ENCODE data around the gene PRSS1.
A peak's percentile ranks its signal among the peaks of the same experiment; 100 is the strongest.
"Not testable (repeated sequence)": the region's sequence is repeated elsewhere in the genome, so short reads cannot be mapped to it uniquely, and the experiment has no call there.

PRSS1 gene

GRCh38 chr7:142722248-142722794 lies 27.0 kb upstream of the PRSS1 start:
- H3K9me3 Mint-ChIP-seq, result no peaks in the 10 kb centered on the region
- no peak for DNase-seq
- peaks cover 17 to 28% of the 10 kb centered on the region in 2 donors for H3K4me1 Mint-ChIP-seq
- H3K4me3 Mint-ChIP-seq, result peak overlapping the region; percentile 62 to 67
- ATAC-seq (replicated peaks), result no peak
- no peak overlapping the region for H3K27ac Mint-ChIP-seq
- no peaks in the 10 kb centered on the region for H3K36me3 Mint-ChIP-seq
- H3K27me3 Mint-ChIP-seq, result peaks cover 37 to 46% of the 10 kb centered on the region in 2 donors

- Mint-ChIP-seq H3K36me3 (no peaks in the 10 kb centered on the region), H3K4me3 (no peak overlapping the region), H3K4me1 (peaks cover 2 to 5% of the 10 kb centered on the region in 2 donors), H3K27ac (no peak overlapping the region), H3K9me3 (no peaks in the 10 kb centered on the region), H3K27me3 (no peaks in the 10 kb centered on the region)
- DNase-seq, result no peak
- peak; percentile 47 to 59 for ATAC-seq (replicated peaks)
Measured at GRCh38 chr7:142733271-142733670, 16.0 kb upstream of the PRSS1 start.

DNA sequence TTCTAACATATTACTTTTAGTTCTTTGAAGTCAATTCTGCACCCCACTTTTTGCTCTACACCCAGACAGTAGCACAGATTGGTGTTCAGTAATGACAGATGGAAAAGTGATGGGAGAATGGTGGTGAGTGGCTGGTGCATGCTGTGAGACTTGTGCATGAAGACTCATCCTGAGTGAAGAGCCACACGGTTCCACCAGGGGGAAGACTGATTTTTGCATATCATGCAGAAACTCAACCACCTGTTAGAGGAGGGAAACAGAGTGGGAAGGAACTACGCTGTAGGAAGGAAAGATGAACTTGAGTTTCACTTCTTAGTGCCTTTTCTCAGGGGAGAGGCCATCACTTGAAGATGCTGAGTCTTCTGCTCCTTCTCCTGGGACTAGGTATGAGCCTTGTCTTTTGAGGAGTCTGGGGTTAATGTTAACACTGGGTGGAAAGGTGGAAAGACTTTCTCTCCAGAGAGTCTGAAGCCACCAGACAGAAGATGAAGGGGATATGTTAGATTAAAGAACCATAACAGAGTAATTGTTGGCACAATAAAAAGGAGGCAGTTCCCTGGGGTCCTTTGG lies 9.3 kb upstream of the PRSS1 start:
- DNase-seq (peak; percentile 39), ATAC-seq (replicated peaks) (peak; percentile 98)
- Mint-ChIP-seq H3K27ac (peak overlapping the region; percentile 3), H3K4me1 (peaks cover 21 to 32% of the 10 kb centered on the region in 2 donors), H3K9me3 (no peaks in the 10 kb centered on the region), H3K4me3 (no peak overlapping the region), H3K36me3 (no peaks in the 10 kb centered on the region), H3K27me3 (no peaks in the 10 kb centered on the region)

GRCh38 chr7:142740786-142741185 lies 8.5 kb upstream of the PRSS1 start:
- H3K27ac Mint-ChIP-seq, result no peak overlapping the region
- no peak overlapping the region for H3K4me3 Mint-ChIP-seq
- ATAC-seq (replicated peaks), result peak in 1 of 2 donors; percentile 6

GRCh38 chr7:142741932-142742331 lies 7.3 kb upstream of the PRSS1 start:
- not testable (repeated sequence) for H3K27ac Mint-ChIP-seq
- H3K4me1 Mint-ChIP-seq, result peaks cover 21 to 38% of the 10 kb centered on the region in 2 donors

More at GRCh38 chr7:142740786-142741185, 8.5 kb upstream of the PRSS1 start:
- DNase-seq, result no peak
- Mint-ChIP-seq H3K4me1 (peaks cover 21 to 33% of the 10 kb centered on the region in 2 donors), H3K27me3 (no peaks in the 10 kb centered on the region), H3K36me3 (no peaks in the 10 kb centered on the region), H3K9me3 (no peaks in the 10 kb centered on the region)

GRCh38 chr7:142745091-142745635 lies 4.1 kb upstream of the PRSS1 start:
- Mint-ChIP-seq H3K4me1 (peaks cover 12 to 28% of the 10 kb centered on the region in 2 donors), H3K4me3 (no peak overlapping the region), H3K36me3 (no peaks in the 10 kb centered on the region), H3K9me3 (no peaks in the 10 kb centered on the region), H3K27me3 (peaks cover 7 to 8% of the 10 kb centered on the region in 2 donors), H3K27ac (no peak overlapping the region)
- ATAC-seq (replicated peaks) (no peak), DNase-seq (no peak)

More at GRCh38 chr7:142741932-142742331, 7.3 kb upstream of the PRSS1 start:
- not testable (repeated sequence) for H3K27me3 Mint-ChIP-seq; H3K4me3 Mint-ChIP-seq; ATAC-seq (replicated peaks); H3K36me3 Mint-ChIP-seq; DNase-seq; H3K9me3 Mint-ChIP-seq

- Mint-ChIP-seq H3K9me3 (no peaks in the 10 kb centered on the region), H3K4me1 (peaks cover 7 to 22% of the 10 kb centered on the region in 2 donors), H3K27me3 (peaks cover 7 to 8% of the 10 kb centered on the region in 2 donors), H3K36me3 (no peaks in the 10 kb centered on the region), H3K4me3 (no peak overlapping the region), H3K27ac (no peak overlapping the region)
- DNase-seq (no peak), ATAC-seq (replicated peaks) (no peak)
Measured at GRCh38 chr7:142745745-142746144, 3.5 kb upstream of the PRSS1 start.

GRCh38 chr7:142746264-142746663 lies 3.0 kb upstream of the PRSS1 start:
- Mint-ChIP-seq H3K36me3 (no peaks in the 10 kb centered on the region), H3K27me3 (peaks cover 7 to 8% of the 10 kb centered on the region in 2 donors), H3K4me1 (peaks cover 4 to 16% of the 10 kb centered on the region in 2 donors), H3K9me3 (no peaks in the 10 kb centered on the region), H3K27ac (no peak overlapping the region), H3K4me3 (no peak overlapping the region)
- DNase-seq (no peak), ATAC-seq (replicated peaks) (no peak)

DNA sequence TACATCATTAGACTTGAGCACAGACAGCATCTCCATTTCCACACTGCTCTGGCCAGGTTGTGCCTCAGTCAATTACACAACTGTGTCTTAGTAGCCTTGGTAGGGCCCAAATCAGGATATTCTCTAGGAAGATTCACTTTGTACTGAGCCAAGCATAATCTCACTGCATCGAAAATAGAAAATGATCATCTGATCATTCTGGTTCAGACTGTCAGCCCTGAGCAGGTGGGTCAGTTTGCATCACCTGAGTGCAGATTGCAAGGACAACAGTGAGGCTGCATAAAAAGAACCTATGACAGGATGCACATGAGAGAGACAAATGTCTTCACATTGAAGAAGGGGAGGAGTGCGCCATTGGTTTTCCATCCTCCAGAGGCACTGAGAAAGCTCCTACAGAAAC lies 862 bp upstream of the PRSS1 start:
- ATAC-seq (replicated peaks); H3K36me3 Mint-ChIP-seq; H3K9me3 Mint-ChIP-seq; DNase-seq; H3K27ac Mint-ChIP-seq; H3K27me3 Mint-ChIP-seq; H3K4me1 Mint-ChIP-seq; H3K4me3 Mint-ChIP-seq: not testable (repeated sequence)

DNA sequence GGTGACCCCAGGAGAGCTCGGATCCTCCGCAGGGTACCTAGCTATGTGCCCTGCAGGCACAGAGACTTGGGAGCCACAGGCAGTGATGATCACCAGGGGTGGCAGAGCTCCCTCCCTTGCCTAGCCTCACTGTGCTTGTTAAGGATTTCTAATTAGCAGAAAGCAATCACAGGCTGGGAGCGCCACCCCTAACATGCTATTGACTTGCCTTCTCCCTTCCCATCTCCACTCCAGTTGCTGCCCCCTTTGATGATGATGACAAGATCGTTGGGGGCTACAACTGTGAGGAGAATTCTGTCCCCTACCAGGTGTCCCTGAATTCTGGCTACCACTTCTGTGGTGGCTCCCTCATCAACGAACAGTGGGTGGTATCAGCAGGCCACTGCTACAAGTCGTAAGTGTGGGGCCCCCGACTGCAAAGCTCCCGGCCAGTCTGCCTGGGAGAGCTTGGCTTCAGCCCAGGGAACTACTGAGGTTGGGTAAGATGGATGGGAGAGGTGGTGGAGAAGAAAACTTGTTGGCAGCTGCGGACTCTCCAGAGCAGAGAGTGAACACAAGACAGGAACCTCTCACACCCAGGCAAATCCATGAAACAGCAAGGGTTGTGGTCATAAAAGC lies 1.2 kb downstream of the PRSS1 start:
- Mint-ChIP-seq H3K27me3 (peaks cover 7 to 8% of the 10 kb centered on the region in 2 donors), H3K4me1 (peaks cover 0 to 6% of the 10 kb centered on the region in 2 donors), H3K9me3 (peaks cover 0 to 1% of the 10 kb centered on the region in 2 donors), H3K27ac (no peak overlapping the region), H3K4me3 (no peak overlapping the region), H3K36me3 (no peaks in the 10 kb centered on the region)
- DNase-seq, result no peak
- no peak for ATAC-seq (replicated peaks)

GRCh38 chr7:142751526-142752175 lies 2.4 kb downstream of the PRSS1 start:
- not testable (repeated sequence) for H3K4me1 Mint-ChIP-seq; ATAC-seq (replicated peaks); H3K36me3 Mint-ChIP-seq; H3K9me3 Mint-ChIP-seq; H3K27me3 Mint-ChIP-seq; H3K4me3 Mint-ChIP-seq; DNase-seq; H3K27ac Mint-ChIP-seq

DNA sequence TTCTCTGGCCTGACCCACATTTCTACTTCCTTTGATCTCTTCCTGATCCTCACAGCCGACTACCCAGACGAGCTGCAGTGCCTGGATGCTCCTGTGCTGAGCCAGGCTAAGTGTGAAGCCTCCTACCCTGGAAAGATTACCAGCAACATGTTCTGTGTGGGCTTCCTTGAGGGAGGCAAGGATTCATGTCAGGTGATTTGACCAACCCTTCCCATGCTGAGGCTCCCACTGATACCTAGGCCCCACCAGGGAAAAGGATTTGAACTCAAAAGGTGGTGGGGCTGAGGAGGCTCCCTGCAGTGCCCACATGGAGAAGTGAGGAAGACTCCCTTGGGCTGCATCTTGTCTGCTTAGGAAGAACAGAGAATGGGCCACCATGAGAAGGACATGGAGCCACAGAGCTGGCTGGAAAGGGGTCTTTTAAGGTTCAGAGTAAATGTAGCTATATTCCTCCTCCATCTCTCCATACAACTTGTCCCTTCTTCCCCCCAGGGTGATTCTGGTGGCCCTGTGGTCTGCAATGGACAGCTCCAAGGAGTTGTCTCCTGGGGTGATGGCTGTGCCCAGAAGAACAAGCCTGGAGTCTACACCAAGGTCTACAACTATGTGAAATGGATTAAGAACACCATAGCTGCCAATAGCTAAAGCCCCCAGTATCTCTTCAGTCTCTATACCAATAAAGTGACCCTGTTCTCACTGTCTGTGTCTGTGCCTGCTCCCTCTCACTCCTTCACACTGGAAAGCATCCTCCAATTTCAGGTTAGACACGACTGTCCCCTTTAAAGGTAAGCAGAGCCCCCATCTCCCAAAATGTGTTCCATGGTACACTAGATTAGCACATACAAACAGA lies 3.3 kb downstream of the PRSS1 start:
- Mint-ChIP-seq H3K4me1 (no peaks in the 10 kb centered on the region), H3K36me3 (no peaks in the 10 kb centered on the region), H3K9me3 (peaks cover 0 to 1% of the 10 kb centered on the region in 2 donors), H3K27me3 (peaks cover 7 to 8% of the 10 kb centered on the region in 2 donors), H3K27ac (no peak overlapping the region), H3K4me3 (no peak overlapping the region)
- DNase-seq (no peak), ATAC-seq (replicated peaks) (no peak)

GRCh38 chr7:142753366-142753765 lies 4.1 kb downstream of the PRSS1 start:
- ATAC-seq (replicated peaks) (no peak), DNase-seq (no peak)
- H3K36me3 Mint-ChIP-seq, result no peaks in the 10 kb centered on the region
- no peak overlapping the region for H3K4me3 Mint-ChIP-seq
- H3K9me3 Mint-ChIP-seq, result peaks cover 0 to 1% of the 10 kb centered on the region in 2 donors
- no peaks in the 10 kb centered on the region for H3K4me1 Mint-ChIP-seq
- H3K27me3 Mint-ChIP-seq, result peaks cover 7 to 8% of the 10 kb centered on the region in 2 donors
- no peak overlapping the region for H3K27ac Mint-ChIP-seq

Data from stimulated activated naive B cell treated with anti-CD40 and anti-IgM and Interleukin-4, amounts not matched to agents 10 μg/mL and 1 μg/mL and 100 μg/mL, for 72 hours (primary cell).